Measurements from ENCODE around the gene STK25. TPM values are rescaled to one million over a fixed set of nuclear protein-coding genes. Genes with fewer than 3 reads are reported as not detected.
A peak's percentile ranks its signal among the peaks of the same experiment; 100 is the strongest.

STK25 gene
- total RNA-seq, 1 donor from 2014 or later: 218 TPM

DNA sequence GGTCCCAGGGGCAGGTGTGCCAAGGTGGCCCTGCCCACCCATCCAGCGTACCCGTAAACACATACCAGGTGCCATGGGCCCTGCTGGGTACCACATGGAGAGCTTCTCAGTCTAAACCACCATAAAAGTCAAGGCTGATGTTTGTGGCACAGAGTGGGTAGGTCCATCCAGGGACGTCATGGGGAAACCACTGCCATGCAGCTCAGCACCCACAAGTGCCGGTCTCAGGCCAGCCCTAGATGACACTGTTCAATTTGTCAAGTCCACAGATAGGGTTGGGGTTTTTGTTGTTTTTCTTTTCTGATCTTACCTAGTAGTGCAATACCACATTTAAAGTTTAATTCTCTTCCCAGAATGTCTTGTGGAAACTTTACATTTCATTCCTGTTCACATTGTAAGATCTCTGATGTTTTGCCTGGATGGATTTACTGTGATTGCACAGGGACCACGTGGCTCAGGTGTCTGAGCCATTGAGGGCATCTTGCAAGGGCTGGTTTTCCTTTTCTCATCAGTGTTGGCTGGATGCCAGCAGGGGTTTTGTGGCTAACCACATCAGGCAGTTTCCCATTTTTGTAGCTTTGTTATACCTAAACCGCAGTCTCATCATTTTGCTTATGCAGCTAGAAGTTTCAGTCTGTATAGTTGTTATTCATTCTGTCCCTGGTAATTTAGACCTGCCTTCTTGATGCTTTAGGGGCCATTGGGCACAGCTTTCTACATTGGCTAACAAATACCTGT lies 64.7 kb downstream of the STK25 start:
- Histone ChIP-seq H3K4me3 (ENCODE audit: low read depth, low read length) (no peak overlapping the region), H3K36me3 (ENCODE audit: control insufficient read depth, insufficient read depth, low read length) (peaks cover 9% of the 10 kb centered on the region), H3K27me3 (ENCODE audit: control insufficient read depth, insufficient read depth, low read length) (no peaks in the 10 kb centered on the region)
- TF ChIP-seq, protein P1, sequence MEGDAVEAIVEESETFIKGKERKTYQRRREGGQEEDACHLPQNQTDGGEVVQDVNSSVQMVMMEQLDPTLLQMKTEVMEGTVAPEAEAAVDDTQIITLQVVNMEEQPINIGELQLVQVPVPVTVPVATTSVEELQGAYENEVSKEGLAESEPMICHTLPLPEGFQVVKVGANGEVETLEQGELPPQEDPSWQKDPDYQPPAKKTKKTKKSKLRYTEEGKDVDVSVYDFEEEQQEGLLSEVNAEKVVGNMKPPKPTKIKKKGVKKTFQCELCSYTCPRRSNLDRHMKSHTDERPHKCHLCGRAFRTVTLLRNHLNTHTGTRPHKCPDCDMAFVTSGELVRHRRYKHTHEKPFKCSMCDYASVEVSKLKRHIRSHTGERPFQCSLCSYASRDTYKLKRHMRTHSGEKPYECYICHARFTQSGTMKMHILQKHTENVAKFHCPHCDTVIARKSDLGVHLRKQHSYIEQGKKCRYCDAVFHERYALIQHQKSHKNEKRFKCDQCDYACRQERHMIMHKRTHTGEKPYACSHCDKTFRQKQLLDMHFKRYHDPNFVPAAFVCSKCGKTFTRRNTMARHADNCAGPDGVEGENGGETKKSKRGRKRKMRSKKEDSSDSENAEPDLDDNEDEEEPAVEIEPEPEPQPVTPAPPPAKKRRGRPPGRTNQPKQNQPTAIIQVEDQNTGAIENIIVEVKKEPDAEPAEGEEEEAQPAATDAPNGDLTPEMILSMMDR (IDR thresholded peaks at IDR 0.05; ENCODE audit: insufficient read depth, low read length, severe bottlenecking): no peak
- peak; percentile 43 for FAIRE-seq
- DNase-seq (ENCODE audit: low read depth): peak; percentile 62

Other genes with a start within 250 kb of the STK25 start
- gene HDLBP, start 192.9 kb downstream of the STK25 start, total RNA-seq: 768 and 805 TPM in 2 replicates
- gene SEPTIN2, start 192.7 kb downstream of the STK25 start, total RNA-seq: 181 and 202 TPM in 2 replicates
- gene FARP2, start 152.3 kb downstream of the STK25 start, total RNA-seq: 25.0 and 35.8 TPM in 2 replicates
- 18.4 and 19.5 TPM in 2 replicates for gene BOK, start 50.2 kb upstream of the STK25 start, total RNA-seq
- gene THAP4, start 128.6 kb upstream of the STK25 start, total RNA-seq: 50.2 and 54.8 TPM in 2 replicates
- 51.3 and 66.6 TPM in 2 replicates for gene ATG4B, start 129.1 kb upstream of the STK25 start, total RNA-seq
- 10.6 and 21.1 TPM in 2 replicates for gene DTYMK, start 178.2 kb upstream of the STK25 start, total RNA-seq
- 19.7 and 27.1 TPM in 2 replicates for gene ING5, start 193.5 kb upstream of the STK25 start, total RNA-seq
- gene D2HGDH, start 226.0 kb upstream of the STK25 start, total RNA-seq: 10.3 and 12.7 TPM in 2 replicates